GM21526 (cell line): ENCODE data around the gene MRPS9.
A peak's percentile ranks its signal among the peaks of the same experiment; 100 is the strongest.

ENCODE experiments used
- ATAC-seq: cut with Tn5 transposase; IDR thresholded peaks from one replicate; pipeline ENCODE4 v1.9.1; 2021; ENCODE audit warnings: moderate library complexity; ENCODE audit not compliant: unreplicated experiment, low FRiP score

MRPS9 gene

GRCh38 chr2:105037572-105038382 lies at the start of gene MRPS9:
MRPS9 (plus strand) TSS chr2:105038069; CDS start chr2:105038093, 24 bp downstream.
- ATAC-seq, result peak; percentile 99

GRCh38 chr2:105005181-105005951 lies 32.5 kb upstream of the MRPS9 start:
- no peak for ATAC-seq

- no peak for ATAC-seq
These were observed 30.5 kb upstream of the MRPS9 start for GRCh38 chr2:105007367-105007766.

GRCh38 chr2:105032476-105032875 lies 5.4 kb upstream of the MRPS9 start:
- no peak for ATAC-seq

GRCh38 chr2:105034170-105034569 lies 3.7 kb upstream of the MRPS9 start:
- ATAC-seq, result no peak

GRCh38 chr2:105038383-105039061 lies 653 bp downstream of the MRPS9 start:
- ATAC-seq, result no peak

GRCh38 chr2:105039559-105039958 lies 1.7 kb downstream of the MRPS9 start:
- ATAC-seq, result no peak

- ATAC-seq, result no peak
These were observed 4.3 kb downstream of the MRPS9 start for GRCh38 chr2:105042189-105042588.

- ATAC-seq, result no peak
These were observed 14.9 kb downstream of the MRPS9 start for GRCh38 chr2:105052773-105053172.

GRCh38 chr2:105055613-105056012 lies 17.7 kb downstream of the MRPS9 start:
- ATAC-seq, result no peak

- ATAC-seq, result no peak
These were observed 18.4 kb downstream of the MRPS9 start for GRCh38 chr2:105056245-105056644.

- no peak for ATAC-seq
These were observed 19.1 kb downstream of the MRPS9 start for GRCh38 chr2:105057005-105057404.

GRCh38 chr2:105061560-105061959 lies 23.7 kb downstream of the MRPS9 start:
- no peak for ATAC-seq

GRCh38 chr2:105062158-105062557 lies 24.3 kb downstream of the MRPS9 start:
- no peak for ATAC-seq

GRCh38 chr2:105068387-105068786 lies 30.5 kb downstream of the MRPS9 start:
- ATAC-seq, result no peak

GRCh38 chr2:105068875-105069274 lies 31.0 kb downstream of the MRPS9 start:
- ATAC-seq, result no peak

GRCh38 chr2:105070010-105070865 lies 32.4 kb downstream of the MRPS9 start:
- no peak for ATAC-seq

- ATAC-seq, result no peak
These were observed 33.5 kb downstream of the MRPS9 start for GRCh38 chr2:105071379-105071778.

GRCh38 chr2:105072039-105072438 lies 34.2 kb downstream of the MRPS9 start:
- peak; percentile 77 for ATAC-seq

GRCh38 chr2:105073591-105073990 lies 35.7 kb downstream of the MRPS9 start:
- no peak for ATAC-seq
